Measurements from ENCODE around the gene PVR.

Gene PVR

DNA sequence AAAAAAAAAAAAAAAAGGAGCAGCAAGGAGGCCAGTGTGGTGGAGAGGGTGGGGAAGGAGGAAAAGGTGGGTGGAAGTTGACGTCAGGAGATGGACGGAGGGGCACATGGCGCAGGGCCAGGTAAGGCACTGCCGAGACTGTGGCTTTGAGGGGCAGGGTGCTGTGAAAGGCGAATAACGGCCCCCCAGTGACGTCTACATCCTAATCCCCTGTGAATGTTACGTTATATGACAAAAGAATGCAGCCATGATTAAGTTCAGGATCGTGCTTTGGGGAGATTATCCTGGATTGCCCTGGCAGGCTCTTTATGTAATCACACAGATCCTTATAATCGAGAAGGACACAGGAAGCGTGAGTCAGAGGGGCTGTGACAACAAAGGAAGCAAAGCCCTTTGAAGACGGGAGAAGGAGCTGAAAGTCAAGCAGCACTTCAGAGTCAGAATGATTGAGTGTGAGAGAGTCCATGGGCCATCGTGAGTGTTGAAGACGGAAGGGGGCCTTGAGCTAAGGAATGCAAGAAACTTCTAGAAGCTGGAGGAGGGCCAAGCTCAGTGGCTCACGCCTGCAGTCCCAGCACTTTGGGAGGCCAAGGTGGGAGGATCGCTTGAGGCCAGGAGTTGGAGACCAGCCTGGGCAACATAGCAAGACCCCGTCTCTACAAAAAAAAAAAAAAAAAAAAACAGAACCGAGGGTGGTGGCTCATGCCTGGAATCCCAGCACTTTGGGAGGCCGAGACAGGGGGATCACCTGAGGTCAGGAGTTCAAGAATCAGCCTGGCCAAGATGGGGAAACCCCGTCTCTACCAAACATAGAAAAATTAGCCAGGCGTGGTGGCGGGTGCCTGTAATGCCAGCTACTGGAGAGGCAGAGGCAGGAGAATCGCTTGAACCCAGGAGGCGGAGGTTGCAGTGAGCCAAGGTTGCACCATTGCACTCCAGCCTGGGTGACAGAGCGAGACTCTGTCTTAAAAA, 41.5 kb downstream of the PVR start:
- TF ChIP-seq Cebpa-rat (IDR thresholded peaks at IDR 0.05) = no peak
- Histone ChIP-seq H3K27ac (no peak overlapping the region), H3K9me3 (no peaks in the 10 kb centered on the region), H3K27me3 (no peaks in the 10 kb centered on the region), H3K9ac (no peak overlapping the region), H3K4me3 (no peak overlapping the region), H3K4me1 (peaks cover 28% of the 10 kb centered on the region), H3K4me2 (peak overlapping the region; percentile 40), H3K36me3 (no peaks in the 10 kb centered on the region), H4K20me1 (no peaks in the 10 kb centered on the region)

- Histone ChIP-seq H3K4me2 (peak overlapping the region; percentile 40), H3K9ac (no peak overlapping the region), H3K36me3 (no peaks in the 10 kb centered on the region)
Observed at GRCh38 chr19:44685877-44686276, 42.2 kb downstream of the PVR start.

DNA sequence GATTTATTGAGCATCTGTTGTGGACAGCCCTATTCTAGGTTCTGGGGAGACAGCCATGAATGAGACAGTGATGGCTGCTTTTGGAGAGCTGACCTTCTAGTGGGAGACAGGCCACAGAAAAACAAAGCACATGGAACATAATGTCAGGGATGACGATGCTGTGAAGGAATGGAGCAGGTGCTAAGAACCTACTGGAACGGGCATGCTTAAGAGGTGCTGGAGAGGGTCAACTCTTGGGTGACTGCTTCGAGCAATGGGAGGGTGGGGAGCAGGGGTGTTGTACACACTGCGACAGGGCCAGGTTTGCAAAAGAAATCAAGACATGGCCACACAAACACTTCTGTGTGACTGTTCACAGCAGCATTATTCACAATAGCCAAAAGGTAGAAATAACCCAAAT, 43.2 kb downstream of the PVR start:
- H3K4me3 ChIP-seq = no peak overlapping the region
- H3K27me3 ChIP-seq = no peaks in the 10 kb centered on the region
- H3K4me1 ChIP-seq = peaks cover 40% of the 10 kb centered on the region
- no peak for TF ChIP-seq Cebpa-rat (IDR thresholded peaks at IDR 0.05)
- H3K9me3 ChIP-seq = no peaks in the 10 kb centered on the region
- no peaks in the 10 kb centered on the region for H3K36me3 ChIP-seq
- no peaks in the 10 kb centered on the region for H4K20me1 ChIP-seq
- no peak overlapping the region for H3K27ac ChIP-seq
- no peak overlapping the region for H3K9ac ChIP-seq
- H3K4me2 ChIP-seq = no peak overlapping the region

More at GRCh38 chr19:44685877-44686276, 42.2 kb downstream of the PVR start:
- Histone ChIP-seq H3K9me3 (no peaks in the 10 kb centered on the region), H3K4me1 (peaks cover 30% of the 10 kb centered on the region), H4K20me1 (no peaks in the 10 kb centered on the region), H3K27me3 (no peaks in the 10 kb centered on the region), H3K4me3 (no peak overlapping the region), H3K27ac (no peak overlapping the region)
- TF ChIP-seq Cebpa-rat (IDR thresholded peaks at IDR 0.05) = no peak

DNA sequence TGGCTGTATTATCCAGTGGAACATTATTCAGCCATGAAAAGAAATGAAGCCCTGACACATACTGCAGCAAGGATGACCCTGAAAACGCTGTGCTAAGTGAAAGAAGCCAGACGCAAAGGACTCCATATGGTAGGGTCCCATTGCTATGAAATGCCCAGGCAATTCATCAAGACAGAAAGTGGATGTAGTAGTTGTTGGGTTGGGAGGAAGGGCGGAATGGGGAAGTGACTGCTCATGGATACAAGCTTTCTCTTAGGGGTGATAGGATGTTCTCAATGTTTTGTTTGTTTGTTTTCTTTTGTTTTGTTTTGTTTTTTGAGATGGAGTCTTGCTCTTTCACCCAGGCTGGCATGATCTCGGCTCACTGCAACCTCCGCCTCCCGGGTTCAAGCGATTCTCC, 44.2 kb downstream of the PVR start:
- no peak overlapping the region for H3K4me2 ChIP-seq
- no peak overlapping the region for H3K27ac ChIP-seq
- H3K9ac ChIP-seq = no peak overlapping the region
- no peaks in the 10 kb centered on the region for H3K9me3 ChIP-seq
- no peak overlapping the region for H3K4me3 ChIP-seq
- no peak for TF ChIP-seq Cebpa-rat (IDR thresholded peaks at IDR 0.05)
- no peaks in the 10 kb centered on the region for H3K36me3 ChIP-seq
- no peaks in the 10 kb centered on the region for H4K20me1 ChIP-seq
- peaks cover 48% of the 10 kb centered on the region for H3K4me1 ChIP-seq
- no peaks in the 10 kb centered on the region for H3K27me3 ChIP-seq

GRCh38 chr19:44689290-44690130, 45.8 kb downstream of the PVR start:
- no peaks in the 10 kb centered on the region for H3K27me3 ChIP-seq
- H3K4me3 ChIP-seq = no peak overlapping the region
- H3K4me2 ChIP-seq = peak overlapping the region; percentile 47
- TF ChIP-seq Cebpa-rat (IDR thresholded peaks at IDR 0.05) = no peak
- H3K9me3 ChIP-seq = no peaks in the 10 kb centered on the region
- H3K4me1 ChIP-seq = peaks cover 42% of the 10 kb centered on the region
- H3K9ac ChIP-seq = no peak overlapping the region
- H3K36me3 ChIP-seq = no peaks in the 10 kb centered on the region
- H3K27ac ChIP-seq = no peak overlapping the region
- H4K20me1 ChIP-seq = no peaks in the 10 kb centered on the region

GRCh38 chr19:44690131-44690440, 46.4 kb downstream of the PVR start:
- Histone ChIP-seq H3K4me3 (no peak overlapping the region), H3K36me3 (no peaks in the 10 kb centered on the region), H3K27me3 (no peaks in the 10 kb centered on the region), H3K27ac (no peak overlapping the region), H3K9ac (no peak overlapping the region), H4K20me1 (no peaks in the 10 kb centered on the region), H3K4me1 (peaks cover 37% of the 10 kb centered on the region), H3K9me3 (no peaks in the 10 kb centered on the region), H3K4me2 (no peak overlapping the region)
- TF ChIP-seq Cebpa-rat (IDR thresholded peaks at IDR 0.05) = no peak

DNA sequence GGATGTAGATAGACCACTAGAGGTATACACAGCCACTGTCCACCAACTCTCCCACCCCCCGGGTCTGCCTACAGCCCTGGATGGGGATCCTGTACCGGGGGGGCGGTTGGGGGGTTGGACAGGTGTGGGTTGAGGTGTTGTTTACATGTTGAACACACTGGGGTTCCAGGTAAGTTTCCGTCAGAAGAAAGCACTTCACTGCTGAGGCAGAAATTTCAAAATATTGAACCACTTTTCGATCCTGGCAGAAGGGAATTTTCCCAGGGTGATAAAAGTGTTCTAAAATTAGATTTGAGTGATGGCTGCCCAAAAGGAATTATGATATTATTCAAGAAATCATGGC, 48.6 kb downstream of the PVR start:
- no peak for TF ChIP-seq Cebpa-rat (IDR thresholded peaks at IDR 0.05)
- H3K27ac ChIP-seq = no peak overlapping the region
- H3K4me3 ChIP-seq = no peak overlapping the region
- H4K20me1 ChIP-seq = no peaks in the 10 kb centered on the region
- H3K27me3 ChIP-seq = no peaks in the 10 kb centered on the region
- H3K4me2 ChIP-seq = peak overlapping the region; percentile 71
- no peaks in the 10 kb centered on the region for H3K9me3 ChIP-seq
- no peaks in the 10 kb centered on the region for H3K36me3 ChIP-seq
- peaks cover 36% of the 10 kb centered on the region for H3K4me1 ChIP-seq
- no peak overlapping the region for H3K9ac ChIP-seq

DNA sequence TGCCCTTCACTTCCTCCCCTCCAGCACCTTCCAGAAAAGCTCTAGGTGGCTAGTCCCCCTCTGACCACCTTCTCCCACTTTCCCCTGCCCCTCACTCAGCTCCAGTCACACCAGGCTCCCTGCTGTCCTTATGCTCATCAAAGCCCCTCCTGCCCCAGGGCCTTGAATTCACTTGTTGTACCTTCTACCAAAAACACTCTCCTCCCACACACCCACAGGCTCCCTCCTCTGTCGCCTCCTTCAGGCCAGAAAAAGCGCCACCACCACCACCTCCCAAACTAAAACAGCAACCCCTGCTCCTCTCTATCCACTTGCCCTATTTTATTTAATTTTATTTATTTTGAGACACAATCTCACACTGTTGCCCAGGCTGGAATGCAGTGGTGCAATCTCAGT, 50.5 kb downstream of the PVR start:
- H3K36me3 ChIP-seq = no peaks in the 10 kb centered on the region
- H3K4me3 ChIP-seq = no peak overlapping the region
- H3K27ac ChIP-seq = no peak overlapping the region
- H3K9ac ChIP-seq = no peak overlapping the region
- H4K20me1 ChIP-seq = no peaks in the 10 kb centered on the region
- peaks cover 50% of the 10 kb centered on the region for H3K4me1 ChIP-seq
- TF ChIP-seq Cebpa-rat (IDR thresholded peaks at IDR 0.05) = no peak
- H3K27me3 ChIP-seq = no peaks in the 10 kb centered on the region
- no peaks in the 10 kb centered on the region for H3K9me3 ChIP-seq
- H3K4me2 ChIP-seq = no peak overlapping the region

DNA sequence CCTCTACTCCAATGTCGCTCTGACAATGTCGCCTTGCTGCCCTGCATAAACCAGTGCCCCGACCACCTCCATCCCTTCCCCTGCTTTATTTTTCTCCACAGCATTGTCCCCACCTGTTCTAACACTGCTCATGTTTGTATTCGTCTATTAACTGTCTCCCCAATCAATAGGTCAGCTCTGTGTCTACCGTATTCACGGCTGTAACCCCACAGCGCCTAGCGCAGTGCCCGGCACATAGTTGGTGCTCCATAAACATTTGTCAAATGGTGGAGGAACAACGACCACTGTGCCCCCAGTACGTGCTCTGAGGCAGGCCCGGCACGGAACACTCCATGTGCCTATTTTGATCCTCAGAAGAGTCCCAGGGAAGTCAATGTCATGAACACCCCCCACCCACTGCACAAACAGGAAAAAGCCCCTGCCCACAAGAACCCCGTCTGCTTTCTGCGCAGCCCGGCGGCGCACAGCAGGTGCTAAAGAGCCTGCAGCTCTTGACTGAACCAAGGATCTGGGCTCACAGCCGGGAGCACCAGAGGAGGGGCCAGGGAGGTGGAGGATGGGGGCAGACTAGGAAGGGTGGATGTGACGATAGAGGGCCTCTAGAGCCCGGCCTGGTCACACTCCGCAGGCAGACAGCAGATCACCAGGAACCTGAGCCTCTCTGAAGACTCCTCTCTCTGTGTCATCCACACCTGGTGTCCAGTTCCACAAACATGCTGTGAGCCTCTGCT, 53.4 kb downstream of the PVR start:
- peak overlapping the region; percentile 62 for H3K27ac ChIP-seq
- H3K4me2 ChIP-seq = peak overlapping the region; percentile 81
- H3K4me1 ChIP-seq = peaks cover 32% of the 10 kb centered on the region
- TF ChIP-seq Cebpa-rat (IDR thresholded peaks at IDR 0.05) = no peak
- H3K4me3 ChIP-seq = no peak overlapping the region
- no peaks in the 10 kb centered on the region for H3K27me3 ChIP-seq
- H3K9ac ChIP-seq = peak overlapping the region; percentile 53; the same call in 1 of the 2 replicates
- H3K36me3 ChIP-seq = no peaks in the 10 kb centered on the region
- no peaks in the 10 kb centered on the region for H4K20me1 ChIP-seq
- H3K9me3 ChIP-seq = no peaks in the 10 kb centered on the region
